Measurements from ENCODE around the gene SCIMP.
"Not testable (repeated sequence)": the region's sequence is repeated elsewhere in the genome, so short reads cannot be mapped to it uniquely, and the experiment has no call there.

SCIMP gene

GRCh38 chr17:5220074-5220473 is 14.6 kb downstream of the SCIMP start:
- DNase-seq (ENCODE audit: low spot score), result no peak
- ChIA-PET POLR2A (ENCODE audit: low non-redundant PET) (no interaction called here), CTCF (interaction anchor here (0.7 kb wide), 1 partner anchor 1957 kb away, joined by 3 read pairs; no protein-coding TSS in a partner anchor)
- no peak overlapping the region for H3K27ac ChIP-seq
- no peak for TF ChIP-seq CTCF (conservative IDR thresholded peaks at IDR 0.05; ENCODE audit: low read depth)

GRCh38 chr17:5219536-5219935 is 15.1 kb downstream of the SCIMP start:
- no peak overlapping the region for H3K27ac ChIP-seq
- no peak for TF ChIP-seq CTCF (conservative IDR thresholded peaks at IDR 0.05; ENCODE audit: low read depth)
- POLR2A ChIA-PET (ENCODE audit: low non-redundant PET), result no interaction called here
- CTCF ChIA-PET, result no interaction called here
- no peak for DNase-seq (ENCODE audit: low spot score)

GRCh38 chr17:5217562-5217961 is 17.1 kb downstream of the SCIMP start:
- POLR2A ChIA-PET (ENCODE audit: low non-redundant PET); CTCF ChIA-PET; DNase-seq (ENCODE audit: low spot score); H3K27ac ChIP-seq: not testable (repeated sequence)

GRCh38 chr17:5211458-5211857 is 23.2 kb downstream of the SCIMP start:
- DNase-seq (ENCODE audit: low spot score), result no peak
- ChIA-PET POLR2A (ENCODE audit: low non-redundant PET) (no interaction called here), CTCF (no interaction called here)
- no peak for TF ChIP-seq CTCF (conservative IDR thresholded peaks at IDR 0.05; ENCODE audit: low read depth)
- H3K27ac ChIP-seq, result no peak overlapping the region

- TF ChIP-seq CTCF (conservative IDR thresholded peaks at IDR 0.05; ENCODE audit: low read depth), result no peak
- no peak for DNase-seq (ENCODE audit: low spot score)
- ChIA-PET POLR2A (ENCODE audit: low non-redundant PET) (no interaction called here), CTCF (no interaction called here)
- no peak overlapping the region for H3K27ac ChIP-seq
These were observed 23.9 kb downstream of the SCIMP start for GRCh38 chr17:5210614-5211252.

GRCh38 chr17:5210091-5210490 is 24.6 kb downstream of the SCIMP start:
- no peak for DNase-seq (ENCODE audit: low spot score)
- TF ChIP-seq CTCF (conservative IDR thresholded peaks at IDR 0.05; ENCODE audit: low read depth), result no peak
- ChIA-PET CTCF (no interaction called here), POLR2A (ENCODE audit: low non-redundant PET) (no interaction called here)
- no peak overlapping the region for H3K27ac ChIP-seq

GRCh38 chr17:5209396-5209795 is 25.3 kb downstream of the SCIMP start:
- CTCF ChIA-PET, result no interaction called here
- H3K27ac ChIP-seq, result no peak overlapping the region
- POLR2A ChIA-PET (ENCODE audit: low non-redundant PET), result no interaction called here
- TF ChIP-seq CTCF (conservative IDR thresholded peaks at IDR 0.05; ENCODE audit: low read depth), result no peak
- no peak for DNase-seq (ENCODE audit: low spot score)
